MM.1S (cell line): ENCODE measurements around the gene ZBTB17.
"Not testable (repeated sequence)": the region's sequence is repeated elsewhere in the genome, so short reads cannot be mapped to it uniquely, and the experiment has no call there.

Source experiments
- DNase-seq: peaks from one replicate; pipeline ENCODE4 v3.0.0-alpha.2; 2015
- H2AFZ ChIP-seq: fragments of 300-600 bp; sonication (generic); 2 replicates; pipeline ENCODE4 v1.6.0; 2016; ENCODE audit warnings: antibody characterized with exemption, low read length
- H3F3A ChIP-seq: fragments of 300-600 bp; sonication (generic); 2 replicates; pipeline ENCODE4 v1.6.1; 2016; ENCODE audit warnings: mild to moderate bottlenecking, antibody characterized with exemption, low read length, moderate library complexity, mixed read lengths; ENCODE audit not compliant: insufficient read depth
- H3K27ac ChIP-seq: fragments of 300-600 bp; sonication (generic); 2 replicates; pipeline ENCODE4 v1.5.1; 2016; ENCODE audit warnings: mild to moderate bottlenecking, low read length
- H3K27me3 ChIP-seq: fragments of 300-600 bp; sonication (generic); replicated peaks from 2 replicates; pipeline ENCODE4 v1.6.0; 2016; ENCODE audit warnings: low read length; ENCODE audit not compliant: insufficient read depth
- H3K36me3 ChIP-seq: fragments of 300-600 bp; sonication (generic); replicated peaks from 2 replicates; pipeline ENCODE4 v1.6.1; 2016; ENCODE audit warnings: mild to moderate bottlenecking, low read length, mixed read lengths; ENCODE audit not compliant: insufficient read depth
- H3K4me1 ChIP-seq: fragments of 300-600 bp; sonication (generic); 2 replicates; pipeline ENCODE4 v1.6.1; 2016; ENCODE audit warnings: low read length, mixed read lengths
- H3K4me2 ChIP-seq: fragments of 300-600 bp; sonication (generic); 2 replicates; pipeline ENCODE4 v1.6.0; 2016; ENCODE audit warnings: low read depth, low read length
- H3K4me3 ChIP-seq: fragments of 300-600 bp; sonication (generic); 2 replicates; pipeline ENCODE4 v1.5.1; 2016; ENCODE audit warnings: low read length, mixed read lengths
- H3K79me2 ChIP-seq: fragments of 300-600 bp; sonication (generic); 2 replicates; pipeline ENCODE4 v1.6.1; 2016; ENCODE audit warnings: mixed run types, low read length, mixed read lengths
- H3K9ac ChIP-seq: fragments of 300-600 bp; sonication (generic); 2 replicates; pipeline ENCODE4 v1.6.1; 2016; ENCODE audit warnings: low read length, mixed read lengths
- H3K9me2 ChIP-seq: fragments of 300-600 bp; sonication (generic); replicated peaks from 2 replicates; pipeline ENCODE4 v1.6.1; 2016; ENCODE audit warnings: mild to moderate bottlenecking, low read length, mixed read lengths; ENCODE audit not compliant: insufficient read depth
- H3K9me3 ChIP-seq: fragments of 300-600 bp; sonication (generic); replicated peaks from 2 replicates; pipeline ENCODE4 v1.6.1; 2016; ENCODE audit warnings: mild to moderate bottlenecking, low read length, mixed read lengths; ENCODE audit not compliant: insufficient read depth
- H4K20me1 ChIP-seq: fragments of 300-600 bp; sonication (generic); 2 replicates; pipeline ENCODE4 v1.6.1; 2016; ENCODE audit warnings: mild to moderate bottlenecking, low read length, moderate library complexity, mixed read lengths; ENCODE audit not compliant: insufficient read depth
- CTCF ChIP-seq: fragments of 300-600 bp; sonication (generic); IDR thresholded peaks from 2 replicates; pipeline ENCODE4 v1.5.1; 2016; ENCODE audit warnings: antibody characterized with exemption, low read length, mixed read lengths
- EZH2 ChIP-seq: fragments of 300-600 bp; sonication (generic); optimal IDR thresholded peaks from 2 replicates; pipeline ENCODE3; 2017; ENCODE audit warnings: low read depth, mild to moderate bottlenecking, antibody characterized with exemption, low read length, mixed read lengths
- EZH2phosphoT487 ChIP-seq: fragments of 300-600 bp; sonication (generic); IDR thresholded peaks from 2 replicates; pipeline ENCODE4 v1.6.1; 2018; ENCODE audit warnings: antibody characterized with exemption, low read length

Gene ZBTB17

GRCh38 chr1:15928971-15929965 is 46.6 kb downstream of the ZBTB17 start:
- Histone ChIP-seq H3K27me3 (no peaks in the 10 kb centered on the region), H2AFZ (no peak overlapping the region), H4K20me1 (no peaks in the 10 kb centered on the region), H3K9me2 (no peaks in the 10 kb centered on the region), H3F3A (no peaks in the 10 kb centered on the region), H3K9ac (no peak overlapping the region), H3K36me3 (peaks cover 29% of the 10 kb centered on the region), H3K4me1 (no peaks in the 10 kb centered on the region), H3K9me3 (no peaks in the 10 kb centered on the region), H3K27ac (no peak overlapping the region), H3K79me2 (peaks cover 8% of the 10 kb centered on the region; the same call in 1 of the 2 replicates), H3K4me2 (no peak overlapping the region), H3K4me3 (no peak overlapping the region)
- TF ChIP-seq CTCF (no peak), EZH2 (no peak), EZH2phosphoT487 (no peak)
- DNase-seq: no peak

GRCh38 chr1:15926448-15926847 is 49.5 kb downstream of the ZBTB17 start:
- not testable (repeated sequence) for H3F3A ChIP-seq, H2AFZ ChIP-seq, H3K27ac ChIP-seq, H3K79me2 ChIP-seq, H3K4me3 ChIP-seq, H4K20me1 ChIP-seq, DNase-seq, H3K9me3 ChIP-seq, H3K9ac ChIP-seq, H3K27me3 ChIP-seq, H3K4me1 ChIP-seq, H3K9me2 ChIP-seq, H3K4me2 ChIP-seq
- peaks cover 20% of the 10 kb centered on the region for H3K36me3 ChIP-seq

GRCh38 chr1:15923241-15923640 is 52.7 kb downstream of the ZBTB17 start:
- Histone ChIP-seq H4K20me1 (peaks cover 3% of the 10 kb centered on the region; the same call in 1 of the 2 replicates), H2AFZ (no peak overlapping the region), H3K9me2 (no peaks in the 10 kb centered on the region), H3K9me3 (no peaks in the 10 kb centered on the region), H3K27me3 (no peaks in the 10 kb centered on the region), H3F3A (no peaks in the 10 kb centered on the region), H3K27ac (no peak overlapping the region), H3K4me2 (no peak overlapping the region), H3K79me2 (peaks cover 19% of the 10 kb centered on the region), H3K9ac (no peak overlapping the region), H3K36me3 (peaks cover 4% of the 10 kb centered on the region; the same call in 1 of the 2 replicates), H3K4me1 (no peaks in the 10 kb centered on the region), H3K4me3 (no peak overlapping the region)
- TF ChIP-seq EZH2 (no peak), CTCF (no peak), EZH2phosphoT487 (no peak)
- DNase-seq: no peak
